GM18520 (cell line): ENCODE results near the gene MUCL1.
"Not testable (repeated sequence)": the region's sequence is repeated elsewhere in the genome, so short reads cannot be mapped to it uniquely, and the experiment has no call there.

ENCODE experiments used
- ATAC-seq: cut with Tn5 transposase; IDR thresholded peaks from one replicate; pipeline ENCODE4 v1.9.1; 2021; ENCODE audit not compliant: unreplicated experiment

Gene MUCL1, protein sequence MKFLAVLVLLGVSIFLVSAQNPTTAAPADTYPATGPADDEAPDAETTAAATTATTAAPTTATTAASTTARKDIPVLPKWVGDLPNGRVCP

GRCh38 chr12:54853933-54854538 is at the start of gene MUCL1:
MUCL1 (plus strand) TSS chr12:54854516; CDS start chr12:54854583, 67 bp downstream.
- peak; percentile 92 for ATAC-seq

DNA sequence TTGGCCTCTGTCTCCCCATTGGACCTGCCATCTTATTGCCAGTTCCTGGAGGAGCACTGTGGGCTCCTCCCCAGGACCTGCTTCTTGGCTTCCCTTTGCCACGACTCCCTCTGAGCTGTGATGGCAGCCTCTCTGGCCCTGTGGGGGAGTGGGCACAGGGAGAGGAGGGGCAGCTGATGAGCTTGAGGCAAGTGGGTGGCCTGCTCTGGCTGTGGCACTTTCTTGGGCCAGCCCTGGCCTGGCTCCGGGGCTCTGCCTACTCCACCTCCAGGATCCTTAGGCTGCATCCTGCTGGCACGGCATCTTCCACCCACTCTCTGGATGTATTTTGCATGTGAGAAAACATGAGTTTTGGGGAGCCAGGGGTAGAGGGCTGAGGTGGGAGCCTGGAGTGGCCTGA is 32.6 kb upstream of the MUCL1 start:
- ATAC-seq, result no peak

DNA sequence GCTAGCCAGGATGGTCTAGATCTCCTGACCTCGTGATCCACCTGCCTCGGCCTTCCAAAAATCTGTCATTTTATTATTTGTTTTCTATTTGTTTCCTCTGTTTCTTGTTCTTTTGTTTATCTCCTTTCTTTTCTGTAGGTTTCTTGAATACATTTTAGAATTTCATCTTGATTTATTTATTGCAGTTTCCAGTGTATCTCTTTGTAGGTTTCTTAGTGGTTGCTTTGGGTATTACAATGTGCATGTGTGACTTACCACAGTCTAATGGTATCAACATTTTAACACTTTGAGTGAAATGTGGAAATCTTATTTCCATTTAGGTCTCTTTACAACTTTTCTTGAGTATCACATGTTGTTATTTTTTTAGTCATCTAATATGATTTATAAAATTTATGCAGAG is 29.9 kb upstream of the MUCL1 start:
- ATAC-seq, result no peak

DNA sequence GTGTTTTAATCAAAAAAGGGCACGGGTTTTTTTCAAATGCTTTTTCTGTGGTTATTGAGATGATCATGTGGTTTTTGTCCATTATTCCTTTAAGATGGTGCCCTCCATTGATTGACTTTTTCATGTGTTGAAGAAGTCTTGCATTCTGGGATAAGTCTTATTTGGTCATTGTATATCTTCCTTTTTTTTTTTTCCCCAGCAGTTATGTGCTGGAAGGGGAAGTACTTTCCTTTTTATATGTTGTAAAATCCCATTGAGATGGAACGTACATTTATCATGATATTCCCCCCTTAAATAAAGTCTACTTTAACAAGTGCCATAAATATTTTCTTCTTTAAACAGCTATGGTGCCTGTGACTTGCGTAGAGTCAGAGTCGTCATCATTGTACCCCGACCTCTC is 24.8 kb upstream of the MUCL1 start:
- ATAC-seq, result no peak

- ATAC-seq, result no peak
These were observed 24.1 kb upstream of the MUCL1 start for GRCh38 chr12:54830199-54830598.

DNA sequence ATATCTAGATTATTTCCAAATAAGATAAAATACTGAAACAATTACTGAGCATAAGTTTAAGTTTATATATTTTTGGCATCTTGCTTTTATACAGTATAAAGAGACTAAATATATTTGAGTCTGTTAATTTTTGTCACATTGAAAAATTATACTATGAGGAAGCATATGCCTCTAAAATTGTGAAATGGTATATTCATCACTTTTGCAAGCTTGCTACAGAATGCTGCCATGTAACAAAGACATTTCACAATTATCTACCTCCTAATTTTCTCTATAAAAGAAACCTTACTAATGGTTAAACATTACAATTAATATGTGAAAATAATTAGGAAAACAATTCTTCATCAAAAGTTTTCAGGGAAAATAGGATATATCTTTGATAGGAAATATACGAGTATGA is 22.7 kb upstream of the MUCL1 start:
- ATAC-seq, result no peak

- ATAC-seq, result no peak
These were observed 14.0 kb upstream of the MUCL1 start for GRCh38 chr12:54840244-54840865.

GRCh38 chr12:54857406-54857805 is 3.1 kb downstream of the MUCL1 start:
- no peak for ATAC-seq

GRCh38 chr12:54858562-54858961 is 4.2 kb downstream of the MUCL1 start:
- no peak for ATAC-seq

DNA sequence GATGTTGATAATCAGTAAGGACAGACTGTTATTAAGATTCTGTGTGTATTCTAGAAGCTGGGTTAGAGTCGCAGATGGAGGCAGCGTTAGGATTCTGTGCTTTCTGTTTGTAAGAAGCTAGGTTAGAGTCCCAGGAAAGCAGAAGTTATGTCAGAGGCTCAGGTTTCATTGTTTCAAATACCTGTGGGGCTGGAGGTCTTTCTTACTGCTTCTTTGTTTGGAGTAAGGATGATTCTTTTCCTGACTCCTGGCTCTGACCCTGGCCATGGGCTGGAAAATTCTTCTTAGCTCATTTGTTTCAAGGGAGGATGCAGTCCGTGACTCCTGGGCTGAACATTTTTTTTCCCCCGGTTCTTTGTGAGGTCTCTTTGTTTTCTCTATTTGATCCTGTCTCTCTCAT is 5.2 kb downstream of the MUCL1 start:
- no peak for ATAC-seq

GRCh38 chr12:54861927-54862326 is 7.6 kb downstream of the MUCL1 start:
- ATAC-seq, result no peak

DNA sequence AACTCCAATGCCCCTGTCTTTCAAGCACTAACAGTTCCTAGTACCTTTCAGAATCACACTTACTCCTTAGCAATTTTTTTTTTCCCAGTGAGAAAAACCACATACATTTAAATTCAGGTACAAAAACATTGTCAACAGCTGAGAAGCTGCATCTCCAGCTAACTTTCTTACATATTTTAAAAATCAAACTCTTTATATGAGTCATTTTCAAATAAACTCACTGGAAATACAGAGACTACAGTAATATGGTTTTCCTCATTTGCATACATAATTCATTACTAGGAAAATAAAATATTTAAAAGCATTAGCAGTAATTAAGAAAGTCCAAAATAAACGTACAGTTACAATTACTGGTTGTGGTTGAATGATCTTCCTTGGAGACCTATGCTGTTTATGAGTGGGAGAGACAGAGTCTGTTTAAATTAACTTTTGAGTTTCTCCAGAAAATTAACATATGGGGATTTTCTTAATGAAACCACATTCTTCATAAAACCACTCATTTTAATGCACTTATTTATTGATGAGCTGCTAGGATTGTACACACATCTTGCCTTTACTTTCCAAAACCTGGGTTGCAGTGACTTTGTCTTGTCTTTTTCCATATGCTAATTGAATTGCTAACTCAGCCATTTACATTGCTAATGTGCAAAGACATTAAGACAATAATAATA is 9.8 kb downstream of the MUCL1 start:
- no peak for ATAC-seq

DNA sequence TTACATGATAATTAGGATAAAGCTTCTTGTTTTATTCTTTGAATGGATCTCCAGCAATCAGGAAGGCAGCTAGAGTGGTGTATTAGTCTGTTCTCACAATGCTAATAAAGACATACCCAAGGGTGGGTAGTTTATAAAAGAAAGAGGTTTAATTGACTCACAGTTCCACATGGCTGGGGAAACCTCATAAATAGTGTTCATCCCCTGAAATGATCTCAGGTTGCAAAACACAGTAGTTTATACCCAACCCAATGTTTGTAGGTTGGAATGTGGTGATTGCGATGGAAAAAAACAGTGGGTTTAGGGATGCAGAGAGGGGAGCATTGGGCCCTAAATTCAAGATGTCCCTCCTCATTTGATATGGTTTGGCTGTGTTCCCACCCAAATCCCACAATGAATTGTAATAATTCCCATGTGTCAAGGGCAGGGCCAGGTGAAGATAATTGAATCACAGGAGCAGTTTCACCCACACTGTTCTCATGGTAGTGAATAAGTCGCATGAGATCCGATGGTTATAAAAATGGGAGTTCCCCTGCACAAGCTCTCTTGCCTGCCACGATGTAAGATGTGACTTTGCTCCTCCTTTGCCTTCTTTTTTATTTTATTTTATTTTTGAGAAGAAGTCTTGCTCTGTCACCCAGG is 11.5 kb downstream of the MUCL1 start:
- no peak for ATAC-seq

- ATAC-seq, result no peak
These were observed 14.4 kb downstream of the MUCL1 start for GRCh38 chr12:54868690-54869089.

- ATAC-seq, result no peak
These were observed 15.7 kb downstream of the MUCL1 start for GRCh38 chr12:54870048-54870447.

GRCh38 chr12:54870617-54871016 is 16.3 kb downstream of the MUCL1 start:
- ATAC-seq, result no peak

GRCh38 chr12:54879150-54879549 is 24.8 kb downstream of the MUCL1 start:
- ATAC-seq, result no peak

GRCh38 chr12:54879579-54879978 is 25.3 kb downstream of the MUCL1 start:
- ATAC-seq, result no peak

- ATAC-seq, result no peak
These were observed 27.8 kb downstream of the MUCL1 start for GRCh38 chr12:54882079-54882478.

GRCh38 chr12:54882597-54882996 is 28.3 kb downstream of the MUCL1 start:
- ATAC-seq, result not testable (repeated sequence)

- ATAC-seq, result not testable (repeated sequence)
These were observed 34.1 kb downstream of the MUCL1 start for GRCh38 chr12:54888428-54888827.

DNA sequence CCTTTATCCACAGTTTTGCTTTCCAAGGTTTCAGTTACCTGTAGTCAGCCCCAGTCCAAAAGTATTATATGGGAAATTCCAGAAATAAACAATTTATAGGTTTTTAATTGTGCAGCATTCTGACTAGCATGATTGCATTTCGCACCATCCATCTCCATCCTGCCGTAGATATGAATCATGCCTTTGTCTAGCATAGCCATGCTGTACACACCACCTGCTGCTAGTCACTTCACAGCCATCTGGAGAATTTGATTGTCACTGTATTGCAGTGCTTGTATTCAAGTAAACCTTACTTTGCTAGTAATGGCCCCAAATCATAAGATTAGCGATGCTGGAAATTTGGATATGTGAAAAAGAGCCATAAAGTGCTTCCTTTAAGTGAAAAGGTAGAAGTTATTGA is 36.0 kb downstream of the MUCL1 start:
- no peak for ATAC-seq
